Stomach smooth muscle (tissue), 2 donors: ENCODE data around the gene C5orf47.

Experiments
- H3K27ac ChIP-seq: one replicate; pipeline ENCODE4 v1.7.0; 2013; ENCODE audit warnings: mild to moderate bottlenecking, low read length, inconsistent platforms
- H3K27me3 ChIP-seq, 2 donors: one replicate each; pipeline ENCODE4 v1.7.0; 2013; ENCODE audit warnings: low read length in 2 of 2; ENCODE audit not compliant: insufficient read depth in 2 of 2, control insufficient read depth in 1 of 2
- H3K36me3 ChIP-seq, 2 donors: one replicate each; pipeline ENCODE4 v1.7.0; 2013; ENCODE audit warnings: low read length in 2 of 2; ENCODE audit not compliant: control insufficient read depth in 2 of 2, insufficient read depth in 2 of 2
- H3K4me1 ChIP-seq: one replicate; pipeline ENCODE4 v1.7.0; 2013; ENCODE audit warnings: low read length; ENCODE audit not compliant: control insufficient read depth, insufficient read depth
- H3K4me3 ChIP-seq, 2 donors: one replicate each; pipeline ENCODE4 v1.7.0; 2013; ENCODE audit warnings: low read length in 2 of 2
- H3K9ac ChIP-seq, 2 donors: one replicate each; pipeline ENCODE4 v1.7.0; 2013; ENCODE audit warnings: low read length in 2 of 2, mild to moderate bottlenecking in 1 of 2
- H3K9me3 ChIP-seq, 2 donors: one replicate each; pipeline ENCODE4 v1.7.0; 2013; ENCODE audit warnings: low read length in 2 of 2; ENCODE audit not compliant: control insufficient read depth in 2 of 2
- donor health status: healthy.
- donor health status: Pancreatic carcinoma.

C5orf47 gene

GRCh38 chr5:174045470-174046025 is 56.6 kb downstream of the C5orf47 start, which contains the start of gene NSG2:
TSS of gene NSG2 (plus strand) at chr5:174045706. CDS start at chr5:174046756, 1,050 bp downstream.
- Histone ChIP-seq H3K27ac (no peak within 1 kb of the TSS), H3K9me3 (no peaks in the 10 kb centered on the region), H3K27me3 (no peaks in the 10 kb centered on the region), H3K4me3 (no peak within 1 kb of the TSS), H3K4me1 (no peaks in the 10 kb centered on the region), H3K9ac (no peak within 1 kb of the TSS), H3K36me3 (no peaks in the 10 kb centered on the region)

- no peak overlapping the region for H3K4me3 ChIP-seq
- H3K9ac ChIP-seq: no peak overlapping the region
- H3K9me3 ChIP-seq: no peaks in the 10 kb centered on the region
- no peaks in the 10 kb centered on the region for H3K4me1 ChIP-seq
- no peaks in the 10 kb centered on the region for H3K36me3 ChIP-seq
- no peak overlapping the region for H3K27ac ChIP-seq
- peaks cover 0 to 4% of the 10 kb centered on the region in 2 donors for H3K27me3 ChIP-seq
These were observed 57.6 kb downstream of the C5orf47 start for GRCh38 chr5:174046558-174046957.

GRCh38 chr5:174047472-174048099 is 58.6 kb downstream of the C5orf47 start:
- Histone ChIP-seq H3K4me3 (no peak overlapping the region), H3K36me3 (no peaks in the 10 kb centered on the region), H3K27me3 (peaks cover 0 to 4% of the 10 kb centered on the region in 2 donors), H3K27ac (no peak overlapping the region), H3K9me3 (no peaks in the 10 kb centered on the region), H3K4me1 (no peaks in the 10 kb centered on the region), H3K9ac (no peak overlapping the region)

GRCh38 chr5:174052636-174053035 is 63.7 kb downstream of the C5orf47 start:
- Histone ChIP-seq H3K27ac (no peak overlapping the region), H3K9me3 (no peaks in the 10 kb centered on the region), H3K27me3 (peaks cover 0 to 4% of the 10 kb centered on the region in 2 donors), H3K4me1 (no peaks in the 10 kb centered on the region), H3K9ac (no peak overlapping the region), H3K36me3 (no peaks in the 10 kb centered on the region), H3K4me3 (no peak overlapping the region)

- Histone ChIP-seq H3K4me3 (no peak overlapping the region), H3K9me3 (no peaks in the 10 kb centered on the region), H3K4me1 (no peaks in the 10 kb centered on the region), H3K36me3 (no peaks in the 10 kb centered on the region), H3K27ac (no peak overlapping the region), H3K9ac (no peak overlapping the region), H3K27me3 (peaks cover 0 to 4% of the 10 kb centered on the region in 2 donors)
These were observed 64.9 kb downstream of the C5orf47 start for GRCh38 chr5:174053905-174054304.
